HG02610 (cell line): ENCODE measurements around the gene SELENOF.

Experiments used
- ATAC-seq: cut with Tn5 transposase; IDR thresholded peaks from one replicate; pipeline ENCODE4 v1.9.1; 2021; ENCODE audit warnings: mild to moderate bottlenecking, moderate library complexity; ENCODE audit not compliant: unreplicated experiment

The SELENOF gene

GRCh38 chr1:86913896-86914600 lies at the start of gene SELENOF:
SELENOF (minus strand) TSS chr1:86914126; CDS start chr1:86914111, 15 bp downstream.
- ATAC-seq = peak; percentile 86

GRCh38 chr1:86960548-86960947 lies 46.6 kb upstream of the SELENOF start:
- ATAC-seq = no peak

- ATAC-seq = no peak
These were observed 43.3 kb upstream of the SELENOF start for GRCh38 chr1:86957221-86957620.

GRCh38 chr1:86956221-86956620 lies 42.3 kb upstream of the SELENOF start:
- ATAC-seq = no peak

- ATAC-seq = no peak
These were observed 41.8 kb upstream of the SELENOF start for GRCh38 chr1:86955678-86956077.

- ATAC-seq = no peak
These were observed 39.2 kb upstream of the SELENOF start for GRCh38 chr1:86953167-86953566.

- no peak for ATAC-seq
These were observed 37.5 kb upstream of the SELENOF start for GRCh38 chr1:86951430-86951829.

- no peak for ATAC-seq
These were observed 36.9 kb upstream of the SELENOF start for GRCh38 chr1:86950712-86951419.

- no peak for ATAC-seq
These were observed 34.3 kb upstream of the SELENOF start for GRCh38 chr1:86948212-86948611.

- ATAC-seq = no peak
These were observed 28.8 kb upstream of the SELENOF start for GRCh38 chr1:86942743-86943142.

GRCh38 chr1:86942042-86942441 lies 28.1 kb upstream of the SELENOF start:
- ATAC-seq = no peak

GRCh38 chr1:86940599-86940998 lies 26.7 kb upstream of the SELENOF start:
- no peak for ATAC-seq

GRCh38 chr1:86939406-86939805 lies 25.5 kb upstream of the SELENOF start:
- no peak for ATAC-seq

- ATAC-seq = no peak
These were observed 24.9 kb upstream of the SELENOF start for GRCh38 chr1:86938855-86939254.

GRCh38 chr1:86938450-86938849 lies 24.5 kb upstream of the SELENOF start:
- ATAC-seq = no peak

GRCh38 chr1:86933562-86934377 lies 19.8 kb upstream of the SELENOF start:
- no peak for ATAC-seq

GRCh38 chr1:86933051-86933450 lies 19.1 kb upstream of the SELENOF start:
- no peak for ATAC-seq

- no peak for ATAC-seq
These were observed 14.9 kb upstream of the SELENOF start for GRCh38 chr1:86928819-86929218.

- ATAC-seq = no peak
These were observed 13.0 kb upstream of the SELENOF start for GRCh38 chr1:86926883-86927282.

- ATAC-seq = no peak
These were observed 11.8 kb upstream of the SELENOF start for GRCh38 chr1:86925742-86926141.

- ATAC-seq = no peak
These were observed 10.5 kb upstream of the SELENOF start for GRCh38 chr1:86924324-86924960.
